A673 (cell line): ENCODE measurements around the gene TBC1D22A. TPM values are rescaled to one million over a fixed set of nuclear protein-coding genes. Genes with fewer than 3 reads are reported as not detected.

Experiments
- BruUV-seq: library from RNA; stranded (reverse); fragments of 400-500 nt; replicated peaks from 2 replicates; lab custom pipeline; 2021; lab: Mats Ljungman, UMichigan
- CTCF ChIA-PET: fragments of 300-600 bp; sonication (Branson Sonifier 250); formaldehyde crosslinking; loops from one replicate; lab custom pipeline; 2022; ENCODE audit warnings: antibody characterized with exemption; lab: Charles Lee
- POLR2A ChIA-PET: fragments of 300-600 bp; sonication (Branson Sonifier 250); formaldehyde crosslinking; loops from one replicate; lab custom pipeline; 2022; ENCODE audit warnings: antibody characterized with exemption; ENCODE audit not compliant: low non-redundant PET; lab: Charles Lee
- DNase-seq: peaks from one replicate; pipeline ENCODE4 v3.0.0-alpha.2; 2015; ENCODE audit warnings: low spot score
- H3K27ac ChIP-seq: fragments of 200-600 bp; sonication (generic); 2 replicates; pipeline ENCODE4 v1.5.1; 2016; ENCODE audit warnings: mixed run types, low read depth, mild to moderate bottlenecking, mixed read lengths, antibody characterized with exemption, low read length; ENCODE audit not compliant: poor library complexity, severe bottlenecking
- H3K27me3 ChIP-seq: fragments of 200-600 bp; sonication (generic); replicated peaks from 2 replicates; pipeline ENCODE4 v1.6.1; 2017; ENCODE audit warnings: mixed run types, low read depth, mild to moderate bottlenecking, mixed read lengths, antibody characterized with exemption, low read length; ENCODE audit not compliant: insufficient read depth, poor library complexity
- H3K36me3 ChIP-seq: fragments of 200-600 bp; sonication (generic); 2 replicates; pipeline ENCODE4 v1.6.1; 2016; ENCODE audit warnings: mixed run types, mild to moderate bottlenecking, mixed read lengths, antibody characterized with exemption, low read length; ENCODE audit not compliant: insufficient read depth, poor library complexity, severe bottlenecking
- H3K4me1 ChIP-seq: fragments of 200-600 bp; sonication (generic); 2 replicates; pipeline ENCODE4 v1.6.1; 2017; ENCODE audit warnings: mixed run types, mild to moderate bottlenecking, mixed read lengths, antibody characterized with exemption, low read length; ENCODE audit not compliant: insufficient read depth, poor library complexity, severe bottlenecking
- H3K4me3 ChIP-seq: fragments of 200-600 bp; sonication (generic); 2 replicates; pipeline ENCODE4 v1.5.1; 2016; ENCODE audit warnings: low read depth, mixed run types, mild to moderate bottlenecking, mixed read lengths, low read length; ENCODE audit not compliant: poor library complexity, severe bottlenecking
- H3K9me3 ChIP-seq: fragments of 200-600 bp; sonication (generic); 2 replicates; pipeline ENCODE4 v1.6.1; 2016; ENCODE audit warnings: mixed run types, low read depth, mild to moderate bottlenecking, mixed read lengths, antibody characterized with exemption, low read length; ENCODE audit not compliant: poor library complexity, severe bottlenecking
- CTCF ChIP-seq: fragments of 300-800, 200-600 bp; sonication (generic); conservative IDR thresholded peaks from 2 replicates; pipeline ENCODE4 v1.5.1; 2017; ENCODE audit warnings: low read depth, mild to moderate bottlenecking, antibody characterized with exemption, low read length, moderate library complexity, mixed read lengths
- EZH2 ChIP-seq: fragments of 200-600 bp; sonication (generic); IDR thresholded peaks from 2 replicates; pipeline ENCODE4 v1.6.1; 2017; ENCODE audit warnings: borderline replicate concordance, low read depth, mild to moderate bottlenecking, mixed read lengths, antibody characterized with exemption, low read length; ENCODE audit not compliant: poor library complexity, severe bottlenecking
- intact Hi-C: fragments of 100-400 bp; cut with micrococcal nuclease; formaldehyde crosslinking; loops from one replicate; pipeline ENCODE4 v1.10.0; 2022; ENCODE audit not compliant: unreplicated experiment
- total RNA-seq: library from RNA; stranded (reverse); gene quantifications from 2 replicates; pipeline ENCODE4 v1.2.3, GENCODE V29; 2021

The TBC1D22A gene
- total RNA-seq, 1 experiment from 2014 or later: 22.5 TPM

- no TSS peak for BruUV-seq
- no peak for TF ChIP-seq CTCF
- TF ChIP-seq EZH2: no peak
- intact Hi-C loops: no loop called here
- Histone ChIP-seq H3K36me3 (no peaks in the 10 kb centered on the region), H3K4me1 (peaks cover 24% of the 10 kb centered on the region), H3K9me3 (no peaks in the 10 kb centered on the region), H3K27me3 (no peaks in the 10 kb centered on the region), H3K27ac (peak overlapping the region; percentile 53), H3K4me3 (no peak overlapping the region)
- ChIA-PET CTCF (no interaction called here), POLR2A (no interaction called here)
- DNase-seq: no peak
Measured at GRCh38 chr22:46934172-46934745, 171.8 kb downstream of the TBC1D22A start.

GRCh38 chr22:46934746-46935491 lies 172.5 kb downstream of the TBC1D22A start:
- no peaks in the 10 kb centered on the region for H3K9me3 ChIP-seq
- no TSS peak for BruUV-seq
- intact Hi-C loops: no loop called here
- H3K27ac ChIP-seq: peak overlapping the region; percentile 53
- H3K36me3 ChIP-seq: no peaks in the 10 kb centered on the region
- ChIA-PET CTCF (interaction anchor here (0.5 kb wide), 1 partner anchor 372 kb away, joined by 8 read pairs; no protein-coding TSS in a partner anchor), POLR2A (no interaction called here)
- TF ChIP-seq CTCF: no peak
- TF ChIP-seq EZH2: no peak
- H3K4me3 ChIP-seq: no peak overlapping the region
- no peaks in the 10 kb centered on the region for H3K27me3 ChIP-seq
- H3K4me1 ChIP-seq: peaks cover 24% of the 10 kb centered on the region
- DNase-seq: peak; percentile 52

GRCh38 chr22:46935506-46936377 lies 173.3 kb downstream of the TBC1D22A start:
- CTCF ChIA-PET: interaction anchor here (0.5 kb wide), 1 partner anchor 373 kb away, joined by 8 read pairs; no protein-coding TSS in a partner anchor
- no TSS peak for BruUV-seq
- intact Hi-C loops: no loop called here

More at GRCh38 chr22:46935506-46936377, 173.3 kb downstream of the TBC1D22A start:
- Histone ChIP-seq H3K36me3 (no peaks in the 10 kb centered on the region), H3K4me3 (no peak overlapping the region), H3K4me1 (peaks cover 24% of the 10 kb centered on the region), H3K27ac (peak overlapping the region; percentile 13), H3K9me3 (no peaks in the 10 kb centered on the region), H3K27me3 (no peaks in the 10 kb centered on the region)
- POLR2A ChIA-PET: no interaction called here
- no peak for TF ChIP-seq CTCF
- TF ChIP-seq EZH2: no peak
- peak; percentile 16 for DNase-seq
